IMR-90 (cell line): ENCODE measurements around the gene PTPRN2. TPM values are rescaled to one million over a fixed set of nuclear protein-coding genes. Genes with fewer than 3 reads are reported as not detected.

Experiments used
- ATAC-seq: fragments of 200-7000 bp; cut with Tn5 transposase; 2 replicates; pipeline ENCODE4 v1.9.1; 2020; ENCODE audit warnings: low read depth, mild to moderate bottlenecking, moderate library complexity
- BruUV-seq: library from RNA; stranded (reverse); fragments of 400-500 nt; replicated peaks from 2 replicates; lab custom pipeline; 2021; lab: Mats Ljungman, UMichigan
- CTCF ChIA-PET: fragments of 300-600 bp; formaldehyde crosslinking; extraction: SDS; loops from one replicate; lab custom pipeline; 2021; ENCODE audit warnings: antibody characterized with exemption; lab: Yijun Ruan, JAX
- POLR2A ChIA-PET: fragments of 300-600 bp; sonication (Branson Sonifier 250); formaldehyde crosslinking; loops from one replicate; lab custom pipeline; 2022; ENCODE audit warnings: antibody characterized with exemption; ENCODE audit not compliant: unreplicated experiment; lab: Charles Lee
- DNase-seq: peaks from one replicate; pipeline ENCODE4 v3.0.0; 2013
- H2AFZ ChIP-seq: replicated peaks from 2 replicates; pipeline ENCODE3; 2013; ENCODE audit warnings: low read length, mild to moderate bottlenecking; ENCODE audit not compliant: poor library complexity
- H2AK5ac ChIP-seq: 2 replicates; pipeline ENCODE4 v1.6.1; 2013; ENCODE audit warnings: low read depth, low read length, inconsistent platforms
- H2AK9ac ChIP-seq: replicated peaks from 2 replicates; pipeline ENCODE3; 2013; ENCODE audit warnings: mild to moderate bottlenecking, low read depth, low read length, moderate library complexity; ENCODE audit not compliant: poor library complexity
- H2BK120ac ChIP-seq: 2 replicates; pipeline ENCODE4 v1.6.1; 2013; ENCODE audit warnings: low read depth, low read length, inconsistent platforms
- H2BK15ac ChIP-seq: 3 replicates; pipeline ENCODE4 v1.6.1; 2013; ENCODE audit warnings: low read depth, low read length, inconsistent platforms
- H2BK20ac ChIP-seq: 2 replicates; pipeline ENCODE4 v1.6.1; 2013; ENCODE audit warnings: low read depth, mild to moderate bottlenecking, inconsistent platforms, low read length, moderate library complexity
- H2BK5ac ChIP-seq: 2 replicates; pipeline ENCODE4 v1.6.1; 2013; ENCODE audit warnings: mild to moderate bottlenecking, low read depth, low read length, inconsistent platforms; ENCODE audit not compliant: poor library complexity, severe bottlenecking
- H3K14ac ChIP-seq: replicated peaks from 2 replicates; pipeline ENCODE4 v1.6.1; 2013; ENCODE audit warnings: low read depth, low read length, inconsistent platforms
- H3K18ac ChIP-seq: 2 replicates; pipeline ENCODE4 v1.6.1; 2013; ENCODE audit warnings: low read depth, low read length, control low read depth
- H3K23ac ChIP-seq: 2 replicates; pipeline ENCODE4 v1.6.1; 2013; ENCODE audit warnings: low read depth, low read length, inconsistent platforms
- H3K27ac ChIP-seq: 2 replicates; pipeline ENCODE4 v1.5.1; 2013; ENCODE audit warnings: mild to moderate bottlenecking, control low read depth, low read length; ENCODE audit not compliant: insufficient read depth
- H3K27me3 ChIP-seq: 2 replicates; pipeline ENCODE4 v1.6.1; 2013; ENCODE audit warnings: low read length; ENCODE audit not compliant: control insufficient read depth, insufficient read depth
- H3K36me3 ChIP-seq: 2 replicates; pipeline ENCODE4 v1.6.1; 2013; ENCODE audit warnings: low read length, mixed read lengths; ENCODE audit not compliant: control insufficient read depth, insufficient read depth
- H3K4ac ChIP-seq: 2 replicates; pipeline ENCODE4 v1.6.1; 2013; ENCODE audit warnings: low read depth, low read length, inconsistent platforms
- H3K4me1 ChIP-seq: 2 replicates; pipeline ENCODE4 v1.6.1; 2013; ENCODE audit warnings: low read length, mixed read lengths; ENCODE audit not compliant: control insufficient read depth, insufficient read depth
- H3K4me2 ChIP-seq: 2 replicates; pipeline ENCODE4 v1.6.1; 2013; ENCODE audit warnings: low read depth, mild to moderate bottlenecking, control low read depth, low read length, moderate library complexity
- H3K4me3 ChIP-seq: 2 replicates; pipeline ENCODE4 v1.5.1; 2013; ENCODE audit warnings: low read depth, mild to moderate bottlenecking, control low read depth, low read length, moderate library complexity; ENCODE audit not compliant: insufficient read depth
- H3K56ac ChIP-seq: 2 replicates; pipeline ENCODE4 v1.6.1; 2013; ENCODE audit warnings: low read length, inconsistent platforms; ENCODE audit not compliant: insufficient read depth; ENCODE audit errors: extremely low read depth
- H3K79me1 ChIP-seq, 2 experiments: 2 replicates each; pipeline ENCODE4 v1.6.1; 2013; ENCODE audit warnings: low read length in 2 of 2, inconsistent platforms in 1 of 2, low read depth in 1 of 2
- H3K9ac ChIP-seq: 2 replicates; pipeline ENCODE4 v1.6.1; 2013; ENCODE audit warnings: low read depth, low read length, control low read depth
- H3K9me1 ChIP-seq: 2 replicates; pipeline ENCODE4 v1.6.1; 2013; ENCODE audit warnings: low read length, inconsistent platforms; ENCODE audit not compliant: insufficient read depth
- H3K9me3 ChIP-seq: 2 replicates; pipeline ENCODE4 v1.6.1; 2013; ENCODE audit warnings: low read length; ENCODE audit not compliant: control insufficient read depth, insufficient read depth
- H4K20me1 ChIP-seq: 2 replicates; pipeline ENCODE4 v1.6.1; 2013; ENCODE audit warnings: low read length, inconsistent platforms; ENCODE audit not compliant: insufficient read depth
- H4K5ac ChIP-seq: 2 replicates; pipeline ENCODE4 v1.6.1; 2013; ENCODE audit warnings: mild to moderate bottlenecking, low read depth, low read length, control low read depth
- H4K8ac ChIP-seq, 2 experiments: 2 replicates each; pipeline ENCODE4 v1.6.1; 2013; ENCODE audit warnings: low read depth in 2 of 2, low read length in 2 of 2, control low read depth in 1 of 2, inconsistent platforms in 1 of 2
- H4K91ac ChIP-seq: 2 replicates; pipeline ENCODE4 v1.6.1; 2013; ENCODE audit warnings: low read depth, low read length, inconsistent platforms; ENCODE audit not compliant: insufficient read depth
- BHLHE40 ChIP-seq: fragments of 150-350 bp; IDR thresholded peaks from 2 replicates; pipeline ENCODE4 v1.6.1; 2016; ENCODE audit warnings: mild to moderate bottlenecking, low read depth, low read length
- CEBPB ChIP-seq: IDR thresholded peaks from 2 replicates; pipeline ENCODE4 v1.6.1; 2012; ENCODE audit warnings: low read depth, low read length, improper control_type of control experiment
- CHD1 ChIP-seq: IDR thresholded peaks from 2 replicates; pipeline ENCODE4 v1.6.1; 2012; ENCODE audit warnings: low read depth, low read length, improper control_type of control experiment
- FOS ChIP-seq: fragments of 150-350 bp; IDR thresholded peaks from 2 replicates; pipeline ENCODE4 v1.6.1; 2016; ENCODE audit warnings: low read depth, low read length
- MAFK ChIP-seq: IDR thresholded peaks from 2 replicates; pipeline ENCODE4 v1.6.1; 2012; ENCODE audit warnings: low read depth, low read length, improper control_type of control experiment
- MAZ ChIP-seq: IDR thresholded peaks from 2 replicates; pipeline ENCODE4 v1.6.1; 2012; ENCODE audit warnings: low read depth, mild to moderate bottlenecking, low read length, improper control_type of control experiment, moderate library complexity, borderline replicate concordance
- MXI1 ChIP-seq: IDR thresholded peaks from 2 replicates; pipeline ENCODE4 v1.6.1; 2012; ENCODE audit warnings: low read depth, mild to moderate bottlenecking, low read length, moderate library complexity, borderline replicate concordance
- NFE2L2 ChIP-seq: fragments of 150-350 bp; IDR thresholded peaks from 2 replicates; pipeline ENCODE4 v1.6.1; 2016; ENCODE audit warnings: low read depth, mild to moderate bottlenecking, low read length
- POLR2A ChIP-seq: IDR thresholded peaks from 2 replicates; pipeline ENCODE4 v1.6.1; 2012; ENCODE audit warnings: mild to moderate bottlenecking, low read depth, low read length
- RAD21 ChIP-seq: IDR thresholded peaks from 2 replicates; pipeline ENCODE4 v1.6.1; 2012; ENCODE audit warnings: low read length, improper control_type of control experiment
- RCOR1 ChIP-seq: IDR thresholded peaks from 2 replicates; pipeline ENCODE4 v1.6.1; 2012; ENCODE audit warnings: mild to moderate bottlenecking, low read length, improper control_type of control experiment; ENCODE audit not compliant: insufficient replicate concordance
- SMC3 ChIP-seq: fragments of 150-350 bp; IDR thresholded peaks from 2 replicates; pipeline ENCODE4 v1.6.1; 2016; ENCODE audit warnings: low read depth, mild to moderate bottlenecking, antibody characterized with exemption, low read length, moderate library complexity
- WGBS, 2 experiments: methylation state at CpG; one replicate each; pipeline versions ENCODE4 v1.1.5 to v1.1.7; 2013; ENCODE audit warnings: missing lambda C conversion rate in 2 of 2; ENCODE audit not compliant: insufficient read length in 1 of 2; ENCODE audit errors: extremely low coverage in 2 of 2; 5-methylcytosine and 5-hydroxymethylcytosine counted together
- dilution Hi-C: fragments of 300-500 bp; cut with HindIII; formaldehyde crosslinking; loops from one replicate; pipeline ENCODE4 v1.14.3; 2018; ENCODE audit warnings: low sequenced_read_pairs; ENCODE audit not compliant: unreplicated experiment
- in situ Hi-C: fragments of 300-500 bp; cut with MboI; formaldehyde crosslinking; loops from 3 replicates; pipeline ENCODE4 v1.14.3; 2019; ENCODE audit warnings: low sequenced_read_pairs, inconsistent platforms, mixed read lengths
- intact Hi-C: fragments of 100-400 bp; cut with micrococcal nuclease; formaldehyde crosslinking; loops from 2 replicates; pipeline ENCODE4 v1.10.0; 2022
- polyA plus RNA-seq, 3 experiments: library from polyadenylated mRNA; depleted of rRNA; stranded (reverse); fragments of >200 nt; gene quantifications; 2 replicates each; pipeline ENCODE4 v1.2.3, GENCODE V29; 2012; ENCODE audit warnings: low replicate concordance in 1 of 3
- total RNA-seq: library from RNA; depleted of rRNA; stranded (reverse); fragments of >200 nt; gene quantifications from 2 replicates; pipeline ENCODE4 v1.2.3, GENCODE V29; 2012
- TF ChIP-seq, protein P1 (sequence below): fragments of 150-350 bp; IDR thresholded peaks from 2 replicates; pipeline ENCODE4 v1.6.1; 2016; ENCODE audit warnings: low read depth, mild to moderate bottlenecking, low read length, moderate library complexity, borderline replicate concordance
- TF ChIP-seq, protein P2 (sequence below): fragments of 150-350 bp; IDR thresholded peaks from 2 replicates; pipeline ENCODE4 v1.6.1; 2017; ENCODE audit warnings: mild to moderate bottlenecking, antibody characterized with exemption, low read length, low read depth
- TF ChIP-seq, protein P3 (sequence below): conservative IDR thresholded peaks from 2 replicates; pipeline ENCODE4 v1.5.1; 2012; ENCODE audit warnings: mild to moderate bottlenecking, low read depth, low read length, improper control_type of control experiment

Gene PTPRN2
- total and polyA plus RNA-seq, 2 of the 4 experiments (the other 2 are of a cell fraction), result 0.03 TPM; not detected in 1

DNA sequence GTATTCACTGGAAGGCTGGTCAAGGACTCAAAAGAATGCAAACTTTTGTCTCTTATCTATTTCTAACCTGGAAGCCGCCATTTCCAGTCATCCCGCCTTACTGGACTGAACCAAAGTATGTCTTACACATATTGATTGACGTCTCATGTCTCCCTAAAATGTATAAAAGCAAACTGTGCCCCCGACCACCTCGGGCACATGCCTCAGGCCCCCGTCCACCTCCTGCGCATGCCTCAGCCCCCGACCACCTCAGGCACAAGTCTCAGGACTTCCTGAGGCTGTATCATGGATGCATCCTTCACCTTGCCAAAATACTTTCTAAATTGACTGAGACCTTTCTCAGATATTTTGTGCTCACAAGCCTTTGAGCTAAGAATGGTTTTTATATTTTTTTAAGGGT lies 148.6 kb downstream of the PTPRN2 start:
- no peak for DNase-seq
- ATAC-seq, result no peak
- in situ Hi-C loops (no loop called here), dilution Hi-C loops (no loop called here), intact Hi-C loops (no loop called here)
- POLR2A ChIA-PET, result no interaction called here
- Histone ChIP-seq H3K27me3 (no peaks in the 10 kb centered on the region), H3K9me3 (peaks cover 34% of the 10 kb centered on the region), H3K36me3 (no peaks in the 10 kb centered on the region), H4K91ac (no peak overlapping the region), H4K20me1 (no peaks in the 10 kb centered on the region), H2BK15ac (no peak overlapping the region), H3K9me1 (no peaks in the 10 kb centered on the region), H3K9ac (no peak overlapping the region), H3K27ac (no peak overlapping the region), H3K23ac (no peak overlapping the region), H3K4me1 (no peaks in the 10 kb centered on the region), H3K18ac (no peak overlapping the region), H3K56ac (no peak overlapping the region), H4K5ac (no peak overlapping the region), H2AK5ac (no peak overlapping the region), H3K4ac (no peak overlapping the region), H2BK5ac (no peak overlapping the region), H3K14ac (no peak overlapping the region), H2BK120ac (no peak overlapping the region), H3K79me1 (no peaks in the 10 kb centered on the region), H2AFZ (no peak overlapping the region), H2BK20ac (no peak overlapping the region), H3K4me2 (no peak overlapping the region), H2AK9ac (no peak overlapping the region), H3K4me3 (no peak overlapping the region), H4K8ac (no peak overlapping the region)
- WGBS, 2 experiments, result 38% methylated on average over 2 of the region's 8 CpGs; no CpG with 5 or more reads in 1 of the 2 experiments
- TF ChIP-seq, protein P1, sequence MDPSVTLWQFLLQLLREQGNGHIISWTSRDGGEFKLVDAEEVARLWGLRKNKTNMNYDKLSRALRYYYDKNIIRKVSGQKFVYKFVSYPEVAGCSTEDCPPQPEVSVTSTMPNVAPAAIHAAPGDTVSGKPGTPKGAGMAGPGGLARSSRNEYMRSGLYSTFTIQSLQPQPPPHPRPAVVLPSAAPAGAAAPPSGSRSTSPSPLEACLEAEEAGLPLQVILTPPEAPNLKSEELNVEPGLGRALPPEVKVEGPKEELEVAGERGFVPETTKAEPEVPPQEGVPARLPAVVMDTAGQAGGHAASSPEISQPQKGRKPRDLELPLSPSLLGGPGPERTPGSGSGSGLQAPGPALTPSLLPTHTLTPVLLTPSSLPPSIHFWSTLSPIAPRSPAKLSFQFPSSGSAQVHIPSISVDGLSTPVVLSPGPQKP, result no peak
- TF ChIP-seq MAZ (no peak), FOS (no peak), RCOR1 (no peak), SMC3 (no peak), POLR2A (no peak), MAFK (no peak), NFE2L2 (no peak), RAD21 (no peak), BHLHE40 (no peak), CHD1 (no peak), MXI1 (no peak), CEBPB (no peak)
- TF ChIP-seq, protein P2, sequence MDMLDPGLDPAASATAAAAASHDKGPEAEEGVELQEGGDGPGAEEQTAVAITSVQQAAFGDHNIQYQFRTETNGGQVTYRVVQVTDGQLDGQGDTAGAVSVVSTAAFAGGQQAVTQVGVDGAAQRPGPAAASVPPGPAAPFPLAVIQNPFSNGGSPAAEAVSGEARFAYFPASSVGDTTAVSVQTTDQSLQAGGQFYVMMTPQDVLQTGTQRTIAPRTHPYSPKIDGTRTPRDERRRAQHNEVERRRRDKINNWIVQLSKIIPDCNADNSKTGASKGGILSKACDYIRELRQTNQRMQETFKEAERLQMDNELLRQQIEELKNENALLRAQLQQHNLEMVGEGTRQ, result no peak
- TF ChIP-seq, protein P3, sequence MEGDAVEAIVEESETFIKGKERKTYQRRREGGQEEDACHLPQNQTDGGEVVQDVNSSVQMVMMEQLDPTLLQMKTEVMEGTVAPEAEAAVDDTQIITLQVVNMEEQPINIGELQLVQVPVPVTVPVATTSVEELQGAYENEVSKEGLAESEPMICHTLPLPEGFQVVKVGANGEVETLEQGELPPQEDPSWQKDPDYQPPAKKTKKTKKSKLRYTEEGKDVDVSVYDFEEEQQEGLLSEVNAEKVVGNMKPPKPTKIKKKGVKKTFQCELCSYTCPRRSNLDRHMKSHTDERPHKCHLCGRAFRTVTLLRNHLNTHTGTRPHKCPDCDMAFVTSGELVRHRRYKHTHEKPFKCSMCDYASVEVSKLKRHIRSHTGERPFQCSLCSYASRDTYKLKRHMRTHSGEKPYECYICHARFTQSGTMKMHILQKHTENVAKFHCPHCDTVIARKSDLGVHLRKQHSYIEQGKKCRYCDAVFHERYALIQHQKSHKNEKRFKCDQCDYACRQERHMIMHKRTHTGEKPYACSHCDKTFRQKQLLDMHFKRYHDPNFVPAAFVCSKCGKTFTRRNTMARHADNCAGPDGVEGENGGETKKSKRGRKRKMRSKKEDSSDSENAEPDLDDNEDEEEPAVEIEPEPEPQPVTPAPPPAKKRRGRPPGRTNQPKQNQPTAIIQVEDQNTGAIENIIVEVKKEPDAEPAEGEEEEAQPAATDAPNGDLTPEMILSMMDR, result no peak
- no TSS peak for BruUV-seq
- CTCF ChIA-PET, result no interaction called here
